ENCODE data around the gene NME1. TPM values are rescaled to one million over a fixed set of nuclear protein-coding genes. Genes with fewer than 3 reads are reported as not detected.

Gene NME1
- total and polyA plus RNA-seq, 10 of the 15 experiments (the other 5 are each of a cell fraction or from before 2014, with no cell fraction given), result 273 to 1,362 (median 455) TPM

DNA sequence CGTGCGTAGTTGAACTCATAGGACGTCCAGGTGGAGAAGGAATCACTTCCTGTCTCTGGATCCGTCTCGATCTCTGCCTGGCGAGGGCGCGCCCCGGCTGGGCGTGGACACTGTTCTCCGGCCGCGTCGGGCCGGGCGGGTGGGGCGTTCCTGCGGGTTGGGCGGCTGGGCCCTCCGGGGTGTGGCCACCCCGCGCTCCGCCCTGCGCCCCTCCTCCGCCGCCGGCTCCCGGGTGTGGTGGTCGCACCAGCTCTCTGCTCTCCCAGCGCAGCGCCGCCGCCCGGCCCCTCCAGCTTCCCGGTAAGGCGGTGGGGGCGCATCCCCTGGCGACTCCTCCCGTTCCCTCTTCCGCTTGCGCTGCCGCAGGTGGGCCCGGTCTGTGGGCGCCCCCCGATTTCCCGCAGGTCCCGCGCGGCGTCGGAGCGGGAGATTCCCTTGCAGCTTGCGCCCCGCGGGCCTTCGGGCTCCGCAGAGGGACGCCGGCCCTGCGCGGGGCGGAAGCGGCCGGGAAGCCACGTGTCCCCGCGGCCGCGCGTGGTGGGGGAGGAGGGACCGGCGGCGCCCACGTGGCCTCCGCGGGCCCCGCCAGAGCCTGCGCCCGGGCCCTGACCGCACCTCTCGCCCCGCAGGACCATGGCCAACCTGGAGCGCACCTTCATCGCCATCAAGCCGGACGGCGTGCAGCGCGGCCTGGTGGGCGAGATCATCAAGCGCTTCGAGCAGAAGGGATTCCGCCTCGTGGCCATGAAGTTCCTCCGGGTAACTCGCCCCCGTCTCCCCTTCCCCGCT is 13.0 kb downstream of the NME1 start, which contains the start of gene NME2 (continued):
- TF ChIP-seq BHLHE40 (IDR thresholded peaks at IDR 0.05; ENCODE audit: borderline replicate concordance in 1 of 2, low read depth in 2 of 2, low read length in 1 of 2) (peak; percentile 37 to 79; a peak in 3 of 4 replicates), GATAD2B (conservative IDR thresholded peaks at IDR 0.05; ENCODE audit: low read depth) (peak; percentile 99), ZNF24 (IDR thresholded peaks at IDR 0.05) (no peak), IKZF2 (IDR thresholded peaks at IDR 0.05) (no peak), STAT1 (conservative IDR thresholded peaks at IDR 0.05) (no peak; the same call in 1 of the 2 replicates), NFYA (IDR thresholded peaks at IDR 0.05; ENCODE audit: borderline replicate concordance, low read depth, low read length) (no peak), RCOR1 (conservative IDR thresholded peaks at IDR 0.05; ENCODE audit: low read depth, low read length) (no peak)
- TF ChIP-seq, protein P1, sequence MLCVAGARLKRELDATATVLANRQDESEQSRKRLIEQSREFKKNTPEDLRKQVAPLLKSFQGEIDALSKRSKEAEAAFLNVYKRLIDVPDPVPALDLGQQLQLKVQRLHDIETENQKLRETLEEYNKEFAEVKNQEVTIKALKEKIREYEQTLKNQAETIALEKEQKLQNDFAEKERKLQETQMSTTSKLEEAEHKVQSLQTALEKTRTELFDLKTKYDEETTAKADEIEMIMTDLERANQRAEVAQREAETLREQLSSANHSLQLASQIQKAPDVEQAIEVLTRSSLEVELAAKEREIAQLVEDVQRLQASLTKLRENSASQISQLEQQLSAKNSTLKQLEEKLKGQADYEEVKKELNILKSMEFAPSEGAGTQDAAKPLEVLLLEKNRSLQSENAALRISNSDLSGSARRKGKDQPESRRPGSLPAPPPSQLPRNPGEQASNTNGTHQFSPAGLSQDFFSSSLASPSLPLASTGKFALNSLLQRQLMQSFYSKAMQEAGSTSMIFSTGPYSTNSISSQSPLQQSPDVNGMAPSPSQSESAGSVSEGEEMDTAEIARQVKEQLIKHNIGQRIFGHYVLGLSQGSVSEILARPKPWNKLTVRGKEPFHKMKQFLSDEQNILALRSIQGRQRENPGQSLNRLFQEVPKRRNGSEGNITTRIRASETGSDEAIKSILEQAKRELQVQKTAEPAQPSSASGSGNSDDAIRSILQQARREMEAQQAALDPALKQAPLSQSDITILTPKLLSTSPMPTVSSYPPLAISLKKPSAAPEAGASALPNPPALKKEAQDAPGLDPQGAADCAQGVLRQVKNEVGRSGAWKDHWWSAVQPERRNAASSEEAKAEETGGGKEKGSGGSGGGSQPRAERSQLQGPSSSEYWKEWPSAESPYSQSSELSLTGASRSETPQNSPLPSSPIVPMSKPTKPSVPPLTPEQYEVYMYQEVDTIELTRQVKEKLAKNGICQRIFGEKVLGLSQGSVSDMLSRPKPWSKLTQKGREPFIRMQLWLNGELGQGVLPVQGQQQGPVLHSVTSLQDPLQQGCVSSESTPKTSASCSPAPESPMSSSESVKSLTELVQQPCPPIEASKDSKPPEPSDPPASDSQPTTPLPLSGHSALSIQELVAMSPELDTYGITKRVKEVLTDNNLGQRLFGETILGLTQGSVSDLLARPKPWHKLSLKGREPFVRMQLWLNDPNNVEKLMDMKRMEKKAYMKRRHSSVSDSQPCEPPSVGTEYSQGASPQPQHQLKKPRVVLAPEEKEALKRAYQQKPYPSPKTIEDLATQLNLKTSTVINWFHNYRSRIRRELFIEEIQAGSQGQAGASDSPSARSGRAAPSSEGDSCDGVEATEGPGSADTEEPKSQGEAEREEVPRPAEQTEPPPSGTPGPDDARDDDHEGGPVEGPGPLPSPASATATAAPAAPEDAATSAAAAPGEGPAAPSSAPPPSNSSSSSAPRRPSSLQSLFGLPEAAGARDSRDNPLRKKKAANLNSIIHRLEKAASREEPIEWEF (IDR thresholded peaks at IDR 0.05; ENCODE audit: insufficient replicate concordance, low read depth, low read length), result no peak
- TF ChIP-seq, protein P2, sequence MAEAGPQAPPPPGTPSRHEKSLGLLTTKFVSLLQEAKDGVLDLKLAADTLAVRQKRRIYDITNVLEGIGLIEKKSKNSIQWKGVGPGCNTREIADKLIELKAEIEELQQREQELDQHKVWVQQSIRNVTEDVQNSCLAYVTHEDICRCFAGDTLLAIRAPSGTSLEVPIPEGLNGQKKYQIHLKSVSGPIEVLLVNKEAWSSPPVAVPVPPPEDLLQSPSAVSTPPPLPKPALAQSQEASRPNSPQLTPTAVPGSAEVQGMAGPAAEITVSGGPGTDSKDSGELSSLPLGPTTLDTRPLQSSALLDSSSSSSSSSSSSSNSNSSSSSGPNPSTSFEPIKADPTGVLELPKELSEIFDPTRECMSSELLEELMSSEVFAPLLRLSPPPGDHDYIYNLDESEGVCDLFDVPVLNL (IDR thresholded peaks at IDR 0.05; ENCODE audit: low read depth, low read length), result no peak
- TF ChIP-seq, protein P3, sequence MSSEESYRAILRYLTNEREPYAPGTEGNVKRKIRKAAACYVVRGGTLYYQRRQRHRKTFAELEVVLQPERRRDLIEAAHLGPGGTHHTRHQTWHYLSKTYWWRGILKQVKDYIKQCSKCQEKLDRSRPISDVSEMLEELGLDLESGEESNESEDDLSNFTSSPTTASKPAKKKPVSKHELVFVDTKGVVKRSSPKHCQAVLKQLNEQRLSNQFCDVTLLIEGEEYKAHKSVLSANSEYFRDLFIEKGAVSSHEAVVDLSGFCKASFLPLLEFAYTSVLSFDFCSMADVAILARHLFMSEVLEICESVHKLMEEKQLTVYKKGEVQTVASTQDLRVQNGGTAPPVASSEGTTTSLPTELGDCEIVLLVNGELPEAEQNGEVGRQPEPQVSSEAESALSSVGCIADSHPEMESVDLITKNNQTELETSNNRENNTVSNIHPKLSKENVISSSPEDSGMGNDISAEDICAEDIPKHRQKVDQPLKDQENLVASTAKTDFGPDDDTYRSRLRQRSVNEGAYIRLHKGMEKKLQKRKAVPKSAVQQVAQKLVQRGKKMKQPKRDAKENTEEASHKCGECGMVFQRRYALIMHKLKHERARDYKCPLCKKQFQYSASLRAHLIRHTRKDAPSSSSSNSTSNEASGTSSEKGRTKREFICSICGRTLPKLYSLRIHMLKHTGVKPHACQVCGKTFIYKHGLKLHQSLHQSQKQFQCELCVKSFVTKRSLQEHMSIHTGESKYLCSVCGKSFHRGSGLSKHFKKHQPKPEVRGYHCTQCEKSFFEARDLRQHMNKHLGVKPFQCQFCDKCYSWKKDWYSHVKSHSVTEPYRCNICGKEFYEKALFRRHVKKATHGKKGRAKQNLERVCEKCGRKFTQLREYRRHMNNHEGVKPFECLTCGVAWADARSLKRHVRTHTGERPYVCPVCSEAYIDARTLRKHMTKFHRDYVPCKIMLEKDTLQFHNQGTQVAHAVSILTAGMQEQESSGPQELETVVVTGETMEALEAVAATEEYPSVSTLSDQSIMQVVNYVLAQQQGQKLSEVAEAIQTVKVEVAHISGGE (CRISPR knock-in tag; IDR thresholded peaks at IDR 0.05), result no peak
- TF ChIP-seq, protein P4, sequence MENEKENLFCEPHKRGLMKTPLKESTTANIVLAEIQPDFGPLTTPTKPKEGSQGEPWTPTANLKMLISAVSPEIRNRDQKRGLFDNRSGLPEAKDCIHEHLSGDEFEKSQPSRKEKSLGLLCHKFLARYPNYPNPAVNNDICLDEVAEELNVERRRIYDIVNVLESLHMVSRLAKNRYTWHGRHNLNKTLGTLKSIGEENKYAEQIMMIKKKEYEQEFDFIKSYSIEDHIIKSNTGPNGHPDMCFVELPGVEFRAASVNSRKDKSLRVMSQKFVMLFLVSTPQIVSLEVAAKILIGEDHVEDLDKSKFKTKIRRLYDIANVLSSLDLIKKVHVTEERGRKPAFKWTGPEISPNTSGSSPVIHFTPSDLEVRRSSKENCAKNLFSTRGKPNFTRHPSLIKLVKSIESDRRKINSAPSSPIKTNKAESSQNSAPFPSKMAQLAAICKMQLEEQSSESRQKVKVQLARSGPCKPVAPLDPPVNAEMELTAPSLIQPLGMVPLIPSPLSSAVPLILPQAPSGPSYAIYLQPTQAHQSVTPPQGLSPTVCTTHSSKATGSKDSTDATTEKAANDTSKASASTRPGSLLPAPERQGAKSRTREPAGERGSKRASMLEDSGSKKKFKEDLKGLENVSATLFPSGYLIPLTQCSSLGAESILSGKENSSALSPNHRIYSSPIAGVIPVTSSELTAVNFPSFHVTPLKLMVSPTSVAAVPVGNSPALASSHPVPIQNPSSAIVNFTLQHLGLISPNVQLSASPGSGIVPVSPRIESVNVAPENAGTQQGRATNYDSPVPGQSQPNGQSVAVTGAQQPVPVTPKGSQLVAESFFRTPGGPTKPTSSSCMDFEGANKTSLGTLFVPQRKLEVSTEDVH (IDR thresholded peaks at IDR 0.05; ENCODE audit: low read depth, partially characterized antibody), result no peak

Measured in GM12878 (cell line).